ENCODE results near the gene NINJ1.

Gene NINJ1

GRCh38 chr9:93169444-93169843, 35.4 kb upstream of the NINJ1 start:
- Histone ChIP-seq H3K27ac (ENCODE audit: low read depth, low read length) (no peak overlapping the region), H3K4me3 (ENCODE audit: insufficient read depth, low read length, poor library complexity, severe bottlenecking) (no peak overlapping the region), H3F3A (ENCODE audit: insufficient read depth) (no peaks in the 10 kb centered on the region), H3K4me2 (ENCODE audit: low read depth, low read length, poor library complexity, severe bottlenecking) (no peak overlapping the region), H2AFZ (ENCODE audit: low read depth, low read length, severe bottlenecking) (no peak overlapping the region), H4K20me1 (ENCODE audit: low read depth, low read length) (no peaks in the 10 kb centered on the region), H3K9me3 (ENCODE audit: insufficient read depth, low read length) (no peaks in the 10 kb centered on the region), H3K9ac (ENCODE audit: low read length) (no peak overlapping the region), H3K36me3 (ENCODE audit: low read length) (no peaks in the 10 kb centered on the region), H3K27me3 (ENCODE audit: low read length) (no peaks in the 10 kb centered on the region), H3K79me2 (ENCODE audit: insufficient read depth, low read length) (no peaks in the 10 kb centered on the region), H3K9me2 (replicated peaks; ENCODE audit: insufficient read depth, low read length) (no peaks in the 10 kb centered on the region)
- TF ChIP-seq EZH2phosphoT487 (conservative IDR thresholded peaks at IDR 0.05; ENCODE audit: low read length), result no peak
- TF ChIP-seq CTCF (IDR thresholded peaks at IDR 0.05; ENCODE audit: insufficient read depth, low read length, poor library complexity, severe bottlenecking), result no peak

- H3K27ac ChIP-seq (ENCODE audit: low read depth, low read length), result no peak overlapping the region
- H3K4me2 ChIP-seq (ENCODE audit: low read depth, low read length, poor library complexity, severe bottlenecking), result no peak overlapping the region
- H4K20me1 ChIP-seq (ENCODE audit: low read depth, low read length), result no peaks in the 10 kb centered on the region
- no peaks in the 10 kb centered on the region for H3F3A ChIP-seq (ENCODE audit: insufficient read depth)
- no peak for TF ChIP-seq EZH2phosphoT487 (conservative IDR thresholded peaks at IDR 0.05; ENCODE audit: low read length)
- no peak for TF ChIP-seq CTCF (IDR thresholded peaks at IDR 0.05; ENCODE audit: insufficient read depth, low read length, poor library complexity, severe bottlenecking)
- no peaks in the 10 kb centered on the region for H3K9me3 ChIP-seq (ENCODE audit: insufficient read depth, low read length)
- no peaks in the 10 kb centered on the region for H3K36me3 ChIP-seq (ENCODE audit: low read length)
- H3K4me3 ChIP-seq (ENCODE audit: insufficient read depth, low read length, poor library complexity, severe bottlenecking), result no peak overlapping the region
- no peaks in the 10 kb centered on the region for H3K9me2 ChIP-seq (replicated peaks; ENCODE audit: insufficient read depth, low read length)
- no peaks in the 10 kb centered on the region for H3K27me3 ChIP-seq (ENCODE audit: low read length)
- no peaks in the 10 kb centered on the region for H3K79me2 ChIP-seq (ENCODE audit: insufficient read depth, low read length)
- no peak overlapping the region for H3K9ac ChIP-seq (ENCODE audit: low read length)
- H2AFZ ChIP-seq (ENCODE audit: low read depth, low read length, severe bottlenecking), result no peak overlapping the region
Measured at GRCh38 chr9:93168581-93168980, 34.5 kb upstream of the NINJ1 start.

GRCh38 chr9:93167838-93168237, 33.8 kb upstream of the NINJ1 start:
- Histone ChIP-seq H3K4me3 (ENCODE audit: insufficient read depth, low read length, poor library complexity, severe bottlenecking) (no peak overlapping the region), H3K36me3 (ENCODE audit: low read length) (no peaks in the 10 kb centered on the region), H3K27me3 (ENCODE audit: low read length) (no peaks in the 10 kb centered on the region), H4K20me1 (ENCODE audit: low read depth, low read length) (no peaks in the 10 kb centered on the region), H3K9ac (ENCODE audit: low read length) (no peak overlapping the region), H3K27ac (ENCODE audit: low read depth, low read length) (no peak overlapping the region), H3F3A (ENCODE audit: insufficient read depth) (no peaks in the 10 kb centered on the region), H2AFZ (ENCODE audit: low read depth, low read length, severe bottlenecking) (no peak overlapping the region), H3K9me2 (replicated peaks; ENCODE audit: insufficient read depth, low read length) (no peaks in the 10 kb centered on the region), H3K4me2 (ENCODE audit: low read depth, low read length, poor library complexity, severe bottlenecking) (no peak overlapping the region), H3K9me3 (ENCODE audit: insufficient read depth, low read length) (no peaks in the 10 kb centered on the region), H3K79me2 (ENCODE audit: insufficient read depth, low read length) (no peaks in the 10 kb centered on the region)
- TF ChIP-seq CTCF (IDR thresholded peaks at IDR 0.05; ENCODE audit: insufficient read depth, low read length, poor library complexity, severe bottlenecking), result no peak
- no peak for TF ChIP-seq EZH2phosphoT487 (conservative IDR thresholded peaks at IDR 0.05; ENCODE audit: low read length)

All from SU-DHL-6 (cell line).